ENCODE results near the gene CD53. TPM values are rescaled to one million over a fixed set of nuclear protein-coding genes. Genes with fewer than 3 reads are reported as not detected.

CD53 gene
- total RNA-seq, 1 donor from 2014 or later, result not detected

DNA sequence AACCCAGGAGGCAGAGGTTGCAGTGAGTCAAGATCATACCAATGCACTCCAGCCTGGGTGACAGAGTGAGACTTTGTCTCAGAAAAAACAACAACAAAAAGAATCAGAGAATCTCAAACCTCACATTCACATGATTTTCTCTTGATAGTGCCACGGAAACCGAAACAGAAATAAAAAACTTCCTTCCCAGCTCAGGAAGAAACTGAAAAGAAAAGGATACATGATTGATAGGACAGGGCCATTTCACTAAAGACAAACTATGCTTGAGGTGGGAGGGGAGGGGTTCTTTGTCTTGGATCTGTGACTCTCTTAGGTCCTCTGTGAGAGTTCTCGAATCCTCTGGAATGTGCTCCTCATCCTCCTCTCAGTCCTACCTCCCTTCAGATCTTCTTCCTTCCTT lies 19.8 kb upstream of the CD53 start:
- Histone ChIP-seq H2AFZ (replicated peaks) (no peak overlapping the region), H3K27ac (no peak overlapping the region), H3K36me3 (no peaks in the 10 kb centered on the region), H3K4me1 (peaks cover 9% of the 10 kb centered on the region), H3K9ac (no peak overlapping the region), H3F3A (ENCODE audit: low read depth) (no peaks in the 10 kb centered on the region), H3K4me2 (no peak overlapping the region), H3K79me2 (ENCODE audit: low read depth) (no peaks in the 10 kb centered on the region), H3K4me3 (no peak overlapping the region), H4K20me1 (ENCODE audit: low read depth) (no peaks in the 10 kb centered on the region), H3K9me3 (ENCODE audit: low read depth) (no peaks in the 10 kb centered on the region), H3K27me3 (no peaks in the 10 kb centered on the region)
- H3K4me1 Mint-ChIP-seq, result no peaks in the 10 kb centered on the region
- no peaks in the 10 kb centered on the region for H3K9me3 Mint-ChIP-seq
- no peaks in the 10 kb centered on the region for H3K36me3 Mint-ChIP-seq
- no peak overlapping the region for H3K27ac Mint-ChIP-seq
- peaks cover 5% of the 10 kb centered on the region for H3K27me3 Mint-ChIP-seq (ENCODE audit: insufficient read depth, low read depth)
- no peak for DNase-seq (ENCODE audit: low spot score)
- TF ChIP-seq EZH2 (IDR thresholded peaks at IDR 0.05) (no peak), EZH2phosphoT487 (IDR thresholded peaks at IDR 0.05) (no peak)
- TF ChIP-seq, protein P1, sequence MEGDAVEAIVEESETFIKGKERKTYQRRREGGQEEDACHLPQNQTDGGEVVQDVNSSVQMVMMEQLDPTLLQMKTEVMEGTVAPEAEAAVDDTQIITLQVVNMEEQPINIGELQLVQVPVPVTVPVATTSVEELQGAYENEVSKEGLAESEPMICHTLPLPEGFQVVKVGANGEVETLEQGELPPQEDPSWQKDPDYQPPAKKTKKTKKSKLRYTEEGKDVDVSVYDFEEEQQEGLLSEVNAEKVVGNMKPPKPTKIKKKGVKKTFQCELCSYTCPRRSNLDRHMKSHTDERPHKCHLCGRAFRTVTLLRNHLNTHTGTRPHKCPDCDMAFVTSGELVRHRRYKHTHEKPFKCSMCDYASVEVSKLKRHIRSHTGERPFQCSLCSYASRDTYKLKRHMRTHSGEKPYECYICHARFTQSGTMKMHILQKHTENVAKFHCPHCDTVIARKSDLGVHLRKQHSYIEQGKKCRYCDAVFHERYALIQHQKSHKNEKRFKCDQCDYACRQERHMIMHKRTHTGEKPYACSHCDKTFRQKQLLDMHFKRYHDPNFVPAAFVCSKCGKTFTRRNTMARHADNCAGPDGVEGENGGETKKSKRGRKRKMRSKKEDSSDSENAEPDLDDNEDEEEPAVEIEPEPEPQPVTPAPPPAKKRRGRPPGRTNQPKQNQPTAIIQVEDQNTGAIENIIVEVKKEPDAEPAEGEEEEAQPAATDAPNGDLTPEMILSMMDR (IDR thresholded peaks at IDR 0.05), result no peak
- H3K4me3 Mint-ChIP-seq, result no peak overlapping the region

GRCh38 chr1:110856410-110856809 lies 16.5 kb upstream of the CD53 start:
- no peaks in the 10 kb centered on the region for H3K9me3 ChIP-seq (ENCODE audit: low read depth)
- no peak overlapping the region for H2AFZ ChIP-seq (replicated peaks)
- Mint-ChIP-seq H3K9me3 (no peaks in the 10 kb centered on the region), H3K4me3 (no peak overlapping the region), H3K36me3 (no peaks in the 10 kb centered on the region), H3K27ac (no peak overlapping the region), H3K4me1 (no peaks in the 10 kb centered on the region), H3K27me3 (ENCODE audit: insufficient read depth, low read depth) (peaks cover 2% of the 10 kb centered on the region)
- H3K4me3 ChIP-seq, result no peak overlapping the region
- H4K20me1 ChIP-seq (ENCODE audit: low read depth), result no peaks in the 10 kb centered on the region
- H3K4me2 ChIP-seq, result no peak overlapping the region
- H3K9ac ChIP-seq, result no peak overlapping the region
- no peaks in the 10 kb centered on the region for H3K36me3 ChIP-seq
- no peaks in the 10 kb centered on the region for H3K4me1 ChIP-seq
- H3K27ac ChIP-seq, result no peak overlapping the region
- no peaks in the 10 kb centered on the region for H3K27me3 ChIP-seq
- no peak for DNase-seq (ENCODE audit: low spot score)
- no peaks in the 10 kb centered on the region for H3K79me2 ChIP-seq (ENCODE audit: low read depth)
- no peaks in the 10 kb centered on the region for H3F3A ChIP-seq (ENCODE audit: low read depth)
- no peak for TF ChIP-seq EZH2 (IDR thresholded peaks at IDR 0.05)

- no peak for DNase-seq (ENCODE audit: low spot score)
- H3K36me3 Mint-ChIP-seq, result no peaks in the 10 kb centered on the region
- Histone ChIP-seq H3K27me3 (no peaks in the 10 kb centered on the region), H3K36me3 (no peaks in the 10 kb centered on the region), H3K4me1 (no peaks in the 10 kb centered on the region), H3K79me2 (ENCODE audit: low read depth) (no peaks in the 10 kb centered on the region), H2AFZ (replicated peaks) (no peak overlapping the region), H3K9ac (no peak overlapping the region), H3K27ac (no peak overlapping the region), H3K4me2 (no peak overlapping the region), H4K20me1 (ENCODE audit: low read depth) (no peaks in the 10 kb centered on the region), H3K4me3 (no peak overlapping the region), H3K9me3 (ENCODE audit: low read depth) (no peaks in the 10 kb centered on the region), H3F3A (ENCODE audit: low read depth) (no peaks in the 10 kb centered on the region)
- H3K27me3 Mint-ChIP-seq (ENCODE audit: insufficient read depth, low read depth), result peaks cover 2% of the 10 kb centered on the region
- H3K4me3 Mint-ChIP-seq, result no peak overlapping the region
- H3K27ac Mint-ChIP-seq, result no peak overlapping the region
- no peak for TF ChIP-seq EZH2 (IDR thresholded peaks at IDR 0.05)
- no peak for TF ChIP-seq EZH2phosphoT487 (IDR thresholded peaks at IDR 0.05)
- TF ChIP-seq, protein P1 (IDR thresholded peaks at IDR 0.05), result no peak
- no peaks in the 10 kb centered on the region for H3K9me3 Mint-ChIP-seq
- H3K4me1 Mint-ChIP-seq, result no peaks in the 10 kb centered on the region
Measured at GRCh38 chr1:110857964-110858948, 14.7 kb upstream of the CD53 start.

DNA sequence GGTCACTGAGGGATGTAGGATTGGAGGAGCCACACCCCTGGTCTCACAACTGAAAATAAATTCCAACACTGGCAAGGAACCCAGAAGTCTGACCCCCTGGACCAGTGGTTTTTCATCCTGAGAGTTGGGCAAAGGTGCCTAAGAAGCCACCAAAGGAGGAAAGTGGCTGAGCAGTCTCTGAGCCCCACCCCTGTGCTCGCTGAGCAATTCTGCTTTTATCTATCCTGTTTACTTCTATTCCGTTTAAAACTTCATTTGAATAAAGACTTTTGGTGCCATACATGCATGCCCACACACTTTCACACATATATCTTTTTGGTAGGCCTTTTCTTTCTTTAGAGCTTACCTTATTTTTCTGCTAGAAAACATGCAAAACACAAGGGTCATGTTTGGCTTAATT lies 13.9 kb upstream of the CD53 start:
- Mint-ChIP-seq H3K27ac (no peak overlapping the region), H3K27me3 (ENCODE audit: insufficient read depth, low read depth) (peaks cover 2% of the 10 kb centered on the region), H3K4me3 (no peak overlapping the region), H3K4me1 (no peaks in the 10 kb centered on the region), H3K9me3 (no peaks in the 10 kb centered on the region), H3K36me3 (no peaks in the 10 kb centered on the region)
- no peaks in the 10 kb centered on the region for H3K27me3 ChIP-seq
- no peaks in the 10 kb centered on the region for H3K36me3 ChIP-seq
- H3K9ac ChIP-seq, result no peak overlapping the region
- H3K27ac ChIP-seq, result no peak overlapping the region
- no peak overlapping the region for H3K4me3 ChIP-seq
- H3K4me1 ChIP-seq, result no peaks in the 10 kb centered on the region
- H2AFZ ChIP-seq (replicated peaks), result no peak overlapping the region
- H3K79me2 ChIP-seq (ENCODE audit: low read depth), result no peaks in the 10 kb centered on the region
- no peak overlapping the region for H3K4me2 ChIP-seq
- no peaks in the 10 kb centered on the region for H3K9me3 ChIP-seq (ENCODE audit: low read depth)
- no peaks in the 10 kb centered on the region for H4K20me1 ChIP-seq (ENCODE audit: low read depth)
- TF ChIP-seq EZH2 (IDR thresholded peaks at IDR 0.05) (no peak), EZH2phosphoT487 (IDR thresholded peaks at IDR 0.05) (no peak)
- TF ChIP-seq, protein P1 (IDR thresholded peaks at IDR 0.05), result no peak
- DNase-seq (ENCODE audit: low spot score), result no peak
- no peaks in the 10 kb centered on the region for H3F3A ChIP-seq (ENCODE audit: low read depth)
